IPS DF 6.9 (cell line): ENCODE data around the gene SPC24.
"Not testable (repeated sequence)": the region's sequence is repeated elsewhere in the genome, so short reads cannot be mapped to it uniquely, and the experiment has no call there.

Experiments
- DNase-seq: peaks from one replicate; pipeline ENCODE4 v3.0.0-alpha.2; 2013; ENCODE audit warnings: low read depth, low spot score
- H3K27ac ChIP-seq: one replicate; pipeline ENCODE4 v1.5.1; 2013; ENCODE audit warnings: low read length, control low read depth
- H3K27me3 ChIP-seq: 2 replicates; pipeline ENCODE4 v1.6.1; 2013; ENCODE audit warnings: mild to moderate bottlenecking, low read length; ENCODE audit not compliant: control insufficient read depth, insufficient read depth
- H3K36me3 ChIP-seq: 2 replicates; pipeline ENCODE4 v1.6.1; 2013; ENCODE audit warnings: low read length; ENCODE audit not compliant: control insufficient read depth, insufficient read depth
- H3K4me1 ChIP-seq: 2 replicates; pipeline ENCODE4 v1.6.1; 2013; ENCODE audit warnings: low read length; ENCODE audit not compliant: control insufficient read depth, insufficient read depth
- H3K4me3 ChIP-seq: 2 replicates; pipeline ENCODE4 v1.5.1; 2013; ENCODE audit warnings: mild to moderate bottlenecking, low read length
- H3K9me3 ChIP-seq: 2 replicates; pipeline ENCODE4 v1.6.1; 2013; ENCODE audit warnings: low read length, inconsistent platforms; ENCODE audit not compliant: control insufficient read depth, insufficient read depth
- WGBS: extraction: QIAGEN DNeasy Blood & Tissue Kit; methylation state at CpG from one replicate; pipeline ENCODE4 v1.1.7; 2013; ENCODE audit warnings: mixed read lengths, missing lambda C conversion rate; ENCODE audit not compliant: insufficient read length, insufficient coverage; 5-methylcytosine and 5-hydroxymethylcytosine counted together

SPC24 gene

GRCh38 chr19:11191934-11192333, 36.4 kb upstream of the SPC24 start:
- no peak overlapping the region for H3K4me3 ChIP-seq
- no peaks in the 10 kb centered on the region for H3K27me3 ChIP-seq
- no peak overlapping the region for H3K27ac ChIP-seq
- WGBS: no CpG with 5 or more reads among the region's 5 CpGs
- peaks cover 17% of the 10 kb centered on the region for H3K36me3 ChIP-seq
- peaks cover 2% of the 10 kb centered on the region; the same call in 1 of the 2 replicates for H3K9me3 ChIP-seq
- H3K4me1 ChIP-seq: no peaks in the 10 kb centered on the region; the same call in 1 of the 2 replicates
- DNase-seq: no peak

- H3K4me1 ChIP-seq: no peaks in the 10 kb centered on the region; the same call in 1 of the 2 replicates
- H3K27ac ChIP-seq: no peak overlapping the region
- WGBS: no CpG with 5 or more reads among the region's 8 CpGs
- peaks cover 17% of the 10 kb centered on the region for H3K36me3 ChIP-seq
- no peak for DNase-seq
- H3K4me3 ChIP-seq: no peak overlapping the region
- peaks cover 2% of the 10 kb centered on the region; the same call in 1 of the 2 replicates for H3K9me3 ChIP-seq
- H3K27me3 ChIP-seq: no peaks in the 10 kb centered on the region
These were observed 35.7 kb upstream of the SPC24 start for GRCh38 chr19:11191273-11191755.

- H3K27me3 ChIP-seq: no peaks in the 10 kb centered on the region
- peaks cover 2% of the 10 kb centered on the region; the same call in 1 of the 2 replicates for H3K9me3 ChIP-seq
- H3K4me1 ChIP-seq: no peaks in the 10 kb centered on the region; the same call in 1 of the 2 replicates
- peaks cover 17% of the 10 kb centered on the region for H3K36me3 ChIP-seq
- H3K4me3 ChIP-seq: no peak overlapping the region
- DNase-seq: no peak
- WGBS: no CpG with 5 or more reads among the region's 8 CpGs
- no peak overlapping the region for H3K27ac ChIP-seq
These were observed 34.9 kb upstream of the SPC24 start for GRCh38 chr19:11190501-11190900.

GRCh38 chr19:11187441-11187840, 31.9 kb upstream of the SPC24 start:
- 100% methylated on average over 1 of the region's 9 CpGs for WGBS
- no peak overlapping the region for H3K27ac ChIP-seq

GRCh38 chr19:11182994-11183393, 27.4 kb upstream of the SPC24 start:
- DNase-seq: no peak
- H3K4me1 ChIP-seq: no peaks in the 10 kb centered on the region
- H3K9me3 ChIP-seq: no peaks in the 10 kb centered on the region
- WGBS: no CpG with 5 or more reads among the region's 1 CpG
- H3K36me3 ChIP-seq: no peaks in the 10 kb centered on the region; the same call in 1 of the 2 replicates
- H3K27ac ChIP-seq: no peak overlapping the region
- no peak overlapping the region for H3K4me3 ChIP-seq
- no peaks in the 10 kb centered on the region for H3K27me3 ChIP-seq

More at GRCh38 chr19:11187441-11187840, 31.9 kb upstream of the SPC24 start:
- Histone ChIP-seq H3K27me3 (no peaks in the 10 kb centered on the region), H3K36me3 (peaks cover 5% of the 10 kb centered on the region), H3K4me3 (no peak overlapping the region), H3K4me1 (no peaks in the 10 kb centered on the region), H3K9me3 (peaks cover 2% of the 10 kb centered on the region; the same call in 1 of the 2 replicates)
- no peak for DNase-seq

- Histone ChIP-seq H3K4me3 (no peak overlapping the region), H3K36me3 (peaks cover 4% of the 10 kb centered on the region), H3K9me3 (no peaks in the 10 kb centered on the region), H3K27ac (no peak overlapping the region), H3K4me1 (no peaks in the 10 kb centered on the region), H3K27me3 (no peaks in the 10 kb centered on the region)
- no peak for DNase-seq
- WGBS: no CpG with 5 or more reads among the region's 4 CpGs
These were observed 25.9 kb upstream of the SPC24 start for GRCh38 chr19:11181488-11181887.

- not testable (repeated sequence) for H3K27ac ChIP-seq, H3K9me3 ChIP-seq, H3K27me3 ChIP-seq, H3K4me1 ChIP-seq, H3K36me3 ChIP-seq, DNase-seq, H3K4me3 ChIP-seq
- no CpG with 5 or more reads among the region's 8 CpGs for WGBS
These were observed 25.4 kb upstream of the SPC24 start for GRCh38 chr19:11180975-11181374.

- peaks cover 4% of the 10 kb centered on the region for H3K36me3 ChIP-seq
- H3K9me3 ChIP-seq: no peaks in the 10 kb centered on the region
- no peak overlapping the region for H3K27ac ChIP-seq
- H3K4me1 ChIP-seq: no peaks in the 10 kb centered on the region
- no CpG with 5 or more reads among the region's 8 CpGs for WGBS
- no peak for DNase-seq
- H3K27me3 ChIP-seq: no peaks in the 10 kb centered on the region
- H3K4me3 ChIP-seq: no peak overlapping the region
These were observed 24.8 kb upstream of the SPC24 start for GRCh38 chr19:11180346-11180745.

- WGBS: no CpG with 5 or more reads among the region's 11 CpGs
- Histone ChIP-seq H3K36me3 (peaks cover 4% of the 10 kb centered on the region), H3K27me3 (no peaks in the 10 kb centered on the region), H3K4me3 (no peak overlapping the region), H3K27ac (no peak overlapping the region), H3K4me1 (no peaks in the 10 kb centered on the region), H3K9me3 (no peaks in the 10 kb centered on the region)
- no peak for DNase-seq
These were observed 24.2 kb upstream of the SPC24 start for GRCh38 chr19:11179716-11180297.

- H3K4me1 ChIP-seq, H3K27me3 ChIP-seq, H3K4me3 ChIP-seq, H3K9me3 ChIP-seq, DNase-seq, H3K27ac ChIP-seq, H3K36me3 ChIP-seq: not testable (repeated sequence)
- no CpG with 5 or more reads among the region's 9 CpGs for WGBS
These were observed 23.5 kb upstream of the SPC24 start for GRCh38 chr19:11179145-11179465.

- WGBS: no CpG with 5 or more reads among the region's 9 CpGs
These were observed 22.0 kb upstream of the SPC24 start for GRCh38 chr19:11177592-11177991.

More at GRCh38 chr19:11177592-11177991, 22.0 kb upstream of the SPC24 start:
- Histone ChIP-seq H3K4me1 (no peaks in the 10 kb centered on the region), H3K9me3 (no peaks in the 10 kb centered on the region), H3K36me3 (peaks cover 14% of the 10 kb centered on the region), H3K27me3 (no peaks in the 10 kb centered on the region), H3K4me3 (no peak overlapping the region), H3K27ac (no peak overlapping the region)
- DNase-seq: no peak
